GM12878 (cell line): Measurements from ENCODE around the gene PML. TPM values are rescaled to one million over a fixed set of nuclear protein-coding genes. Genes with fewer than 3 reads are reported as not detected.

Source experiments
- ATAC-seq: fragments of 200-7000 bp; cut with Tn5 transposase; 3 replicates; pipeline ENCODE4 v1.9.1; 2020; ENCODE audit warnings: mild to moderate bottlenecking, moderate library complexity
- BruUV-seq: library from RNA; stranded (reverse); fragments of 400-500 nt; replicated peaks from 2 replicates; lab custom pipeline; 2021; lab: Mats Ljungman, UMichigan
- CTCF ChIA-PET: fragments of 300-600 bp; sonication (Branson Sonifier 250); formaldehyde crosslinking; extraction: SDS; loops from one replicate; lab custom pipeline; 2021; ENCODE audit warnings: inconsistent platforms; lab: Yijun Ruan, JAX
- POLR2A ChIA-PET: fragments of 350-600 bp; formaldehyde crosslinking; extraction: SDS; loops from one replicate; lab custom pipeline; 2021; ENCODE audit warnings: inconsistent platforms; lab: Charles Lee
- RAD21 ChIA-PET: fragments of 300-600 bp; sonication (Branson Sonifier 250); formaldehyde crosslinking; loops from one replicate; lab custom pipeline; 2023; ENCODE audit warnings: antibody characterized with exemption; ENCODE audit not compliant: unreplicated experiment; lab: Charles Lee
- SMC1A ChIA-PET: fragments of 300-600 bp; sonication (Branson Sonifier 250); formaldehyde crosslinking; loops from one replicate; lab custom pipeline; 2023; ENCODE audit not compliant: unreplicated experiment, uncharacterized antibody; lab: Charles Lee
- DNase-seq: peaks from one replicate; pipeline ENCODE4 v3.0.0-alpha.2; 2011; ENCODE audit warnings: low read depth, low spot score
- FAIRE-seq: peaks from 3 replicates; lab custom pipeline; 2011; peaks lifted over from hg19 to GRCh38; lab: Jason Lieb, UNC
- H2AFZ ChIP-seq: 2 replicates; pipeline ENCODE4 v1.6.0; 2011; ENCODE audit warnings: low read depth, low read length, control low read depth; ENCODE audit not compliant: control insufficient read depth
- H3K27ac ChIP-seq: 2 replicates; pipeline ENCODE4 v1.5.1; 2011; ENCODE audit warnings: control low read depth; ENCODE audit not compliant: control insufficient read depth, insufficient read depth
- H3K27me3 ChIP-seq, 2 experiments: replicated peaks in 1 of 2; 2 replicates each; pipeline versions ENCODE4 v1.6.0 to v1.6.1; 2011; ENCODE audit warnings: low read length in 1 of 2; ENCODE audit not compliant: control insufficient read depth in 2 of 2, insufficient read depth in 2 of 2
- H3K36me3 ChIP-seq, 2 experiments: 2 replicates each; pipeline ENCODE4 v1.5.1; 2011; ENCODE audit warnings: low read length in 1 of 2; ENCODE audit not compliant: control insufficient read depth in 2 of 2, insufficient read depth in 2 of 2
- H3K4me1 ChIP-seq: 2 replicates; pipeline ENCODE4 v1.6.1; 2011; ENCODE audit warnings: mild to moderate bottlenecking, low read length, moderate library complexity, mixed read lengths; ENCODE audit not compliant: control insufficient read depth, insufficient read depth
- H3K4me2 ChIP-seq: 2 replicates; pipeline ENCODE4 v1.6.0; 2011; ENCODE audit warnings: control low read depth; ENCODE audit not compliant: control insufficient read depth, insufficient read depth
- H3K4me3 ChIP-seq: fragments of 200-600 bp; sonication (generic); 2 replicates; pipeline ENCODE4 v1.5.1; 2016
- H3K79me2 ChIP-seq: 2 replicates; pipeline ENCODE4 v1.6.0; 2011; ENCODE audit warnings: low read length; ENCODE audit not compliant: control insufficient read depth, insufficient read depth
- H3K9ac ChIP-seq: 2 replicates; pipeline ENCODE4 v1.8.0; 2011; ENCODE audit warnings: low read length, control low read depth, mixed read lengths; ENCODE audit not compliant: control insufficient read depth, insufficient read depth
- H3K9me3 ChIP-seq: replicated peaks from 3 replicates; pipeline ENCODE4 v1.5.1; 2011; ENCODE audit warnings: mild to moderate bottlenecking, low read length; ENCODE audit not compliant: control insufficient read depth, insufficient read depth
- H4K20me1 ChIP-seq: 2 replicates; pipeline ENCODE4 v1.6.0; 2011; ENCODE audit not compliant: control insufficient read depth, insufficient read depth
- ATF7 ChIP-seq: fragments of 450-650 bp; IDR thresholded peaks from 2 replicates; pipeline ENCODE4 v1.6.1; 2016; ENCODE audit warnings: low read depth, mild to moderate bottlenecking
- CREM ChIP-seq: IDR thresholded peaks from 2 replicates; pipeline ENCODE4 v1.6.1; 2014; ENCODE audit warnings: antibody characterized with exemption, low read depth
- EED ChIP-seq: sonication (generic); IDR thresholded peaks from 2 replicates; pipeline ENCODE4 v1.6.1; 2016; ENCODE audit warnings: antibody characterized with exemption, low read depth
- KLF5 ChIP-seq: fragments of 450-650 bp; IDR thresholded peaks from 2 replicates; pipeline ENCODE4 v1.6.1; 2014; ENCODE audit warnings: mild to moderate bottlenecking; ENCODE audit not compliant: partially characterized antibody
- RAD21 ChIP-seq: IDR thresholded peaks from 2 replicates; pipeline ENCODE4 v1.6.1; 2011; ENCODE audit warnings: mild to moderate bottlenecking, low read depth, low read length, moderate library complexity; ENCODE audit not compliant: insufficient read depth
- WGBS: methylation state at CpG from one replicate; pipeline ENCODE4 v1.1.6; 2016; ENCODE audit warnings: low lambda C conversion rate; ENCODE audit not compliant: insufficient replicate concordance, insufficient coverage; ENCODE audit errors: missing lambda C conversion rate; 5-methylcytosine and 5-hydroxymethylcytosine counted together
- in situ Hi-C: fragments of 300-500 bp; cut with MboI; formaldehyde crosslinking; loops from 9 replicates; pipeline ENCODE4 v1.14.3; 2018; ENCODE audit warnings: mixed read lengths
- intact Hi-C: fragments of 100-400 bp; cut with micrococcal nuclease; formaldehyde crosslinking; loops from one replicate; pipeline ENCODE4 v1.14.2; 2022; ENCODE audit not compliant: unreplicated experiment
- polyA plus RNA-seq, 11 experiments: library from polyadenylated mRNA; depleted of rRNA in 4 of 11; unstranded in 6 of 11; stranded (reverse) in 5 of 11; fragments of >200 nt; fragmentation: Nextera tagmentation in 4 of 11; fragmentation: Illumina TruSeq in 1 of 11; extraction: Ambion mirVana in 4 of 11; extraction: Trizol in 1 of 11; gene quantifications; 1 replicate in 1 of 11; 2 replicates in 10 of 11; pipeline versions ENCODE4 v1.2.1 to v1.2.3, GENCODE V29; 2011 to 2016; ENCODE audit warnings: inconsistent platforms in 2 of 11, missing spikeins in 2 of 11, low read depth in 1 of 11
- total RNA-seq, 4 experiments: library from RNA; depleted of rRNA in 3 of 4; stranded (reverse); fragments of >200 nt in 3 of 4; fragmentation: Illumina TruSeq in 1 of 4; extraction: Trizol in 1 of 4; gene quantifications; 2 replicates each; pipeline versions ENCODE4 v1.2.1 to v1.2.3, GENCODE V29; 2013 to 2021
- TF ChIP-seq, protein P1 (sequence below), 3 experiments: IDR thresholded peaks in 2 of 3; conservative IDR thresholded peaks in 1 of 3; 2 replicates each; pipeline ENCODE4 v1.5.1; 2011; ENCODE audit warnings: low read depth in 3 of 3, low read length in 3 of 3, mild to moderate bottlenecking in 3 of 3, control low read depth in 2 of 3, moderate library complexity in 2 of 3, inconsistent platforms in 1 of 3, mixed read lengths in 1 of 3; ENCODE audit not compliant: control insufficient read depth in 2 of 3, insufficient read depth in 1 of 3; ENCODE audit errors: extremely low read depth in 1 of 3
- TF ChIP-seq, protein P2 (sequence below): fragments of 450-650 bp; IDR thresholded peaks from 2 replicates; pipeline ENCODE4 v1.6.1; 2018; ENCODE audit warnings: borderline replicate concordance, mild to moderate bottlenecking; ENCODE audit not compliant: partially characterized antibody
- TF ChIP-seq, protein P3 (sequence below): IDR thresholded peaks from 2 replicates; pipeline ENCODE4 v1.6.1; 2011; ENCODE audit warnings: low read depth, low read length, improper control_type of control experiment, borderline replicate concordance
- TF ChIP-seq, protein P4 (sequence below): fragments of 450-650 bp; conservative IDR thresholded peaks from 2 replicates; pipeline ENCODE4 v1.6.1; 2017; ENCODE audit warnings: mild to moderate bottlenecking, moderate library complexity

PML gene
- total and polyA plus RNA-seq, 10 of the 15 experiments (the other 5 are each of a cell fraction or from before 2014, with no cell fraction given) = 8.5 to 95.5 (median 30.8) TPM

DNA sequence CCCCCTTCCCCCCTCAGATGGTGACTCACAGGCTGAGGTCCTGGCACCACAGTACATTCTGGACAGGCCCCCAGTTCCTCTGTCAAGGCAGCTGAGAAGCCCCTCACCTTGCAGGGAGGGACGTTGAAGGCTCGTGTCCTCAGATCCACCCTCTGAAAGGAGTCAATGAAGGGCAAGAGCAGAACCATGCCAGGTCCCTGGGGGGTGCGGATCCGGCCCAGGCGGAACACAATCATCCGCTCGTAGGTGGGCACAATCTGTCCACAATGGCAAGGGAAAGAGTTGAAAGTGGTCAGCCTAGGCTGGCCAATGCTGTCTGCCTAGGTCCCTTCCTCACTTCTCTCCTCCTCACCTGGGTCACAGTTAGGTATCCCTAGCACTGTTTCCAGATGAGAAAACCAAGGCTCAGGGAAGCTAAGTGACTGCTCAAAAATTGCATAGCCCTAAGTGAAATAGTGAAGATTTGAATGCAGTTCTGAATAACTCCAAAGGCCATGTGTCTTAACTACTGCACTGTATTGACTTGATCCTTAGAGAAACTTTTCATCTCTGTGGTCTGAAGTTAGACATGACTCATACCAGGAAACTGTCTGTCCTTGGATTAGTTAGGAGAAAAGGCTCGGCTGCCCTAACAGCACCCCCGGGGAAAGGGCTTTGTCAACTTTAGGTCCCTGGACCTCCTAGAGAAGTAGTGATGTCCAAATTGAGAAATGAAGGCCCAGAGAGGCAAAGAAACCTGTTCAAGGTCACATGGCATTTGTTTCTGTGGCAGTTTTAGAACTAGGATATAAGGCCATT is 5.3 kb upstream of the PML start:
- ChIA-PET SMC1A (interaction anchor here (1.8 to 2.0 kb wide), 2 partner anchors 15 to 18 kb away, joined by 8 to 11 read pairs; no protein-coding TSS in a partner anchor), POLR2A (interaction anchor here (0.6 to 2.1 kb wide), 4 partner anchors 11 to 1580 kb away, joined by 3 to 6 read pairs (median 4); no protein-coding TSS in a partner anchor), RAD21 (interaction anchor here (0.5 to 2.5 kb wide), 3 partner anchors 10 to 67 kb away, joined by 3 to 11 read pairs (median 5); no protein-coding TSS in a partner anchor), CTCF (interaction anchor here (0.8 to 4.1 kb wide), 5 partner anchors 13 to 60 kb away, joined by 3 to 33 read pairs (median 9); no protein-coding TSS in a partner anchor)
- BruUV-seq = no TSS peak
- Histone ChIP-seq H3K27ac (no peak overlapping the region), H3K27me3 (no peaks in the 10 kb centered on the region), H4K20me1 (no peaks in the 10 kb centered on the region), H3K4me2 (no peak overlapping the region), H3K9ac (no peak overlapping the region), H3K9me3 (no peaks in the 10 kb centered on the region), H3K4me1 (peaks cover 44% of the 10 kb centered on the region), H3K4me3 (no peak overlapping the region), H3K36me3 (no peaks in the 10 kb centered on the region; a peak in 1 of 4 replicates), H2AFZ (no peak overlapping the region), H3K79me2 (peaks cover 4% of the 10 kb centered on the region; the same call in 1 of the 2 replicates)
- ATAC-seq (no peak), DNase-seq (no peak), FAIRE-seq (no peak)
- TF ChIP-seq, protein P1, sequence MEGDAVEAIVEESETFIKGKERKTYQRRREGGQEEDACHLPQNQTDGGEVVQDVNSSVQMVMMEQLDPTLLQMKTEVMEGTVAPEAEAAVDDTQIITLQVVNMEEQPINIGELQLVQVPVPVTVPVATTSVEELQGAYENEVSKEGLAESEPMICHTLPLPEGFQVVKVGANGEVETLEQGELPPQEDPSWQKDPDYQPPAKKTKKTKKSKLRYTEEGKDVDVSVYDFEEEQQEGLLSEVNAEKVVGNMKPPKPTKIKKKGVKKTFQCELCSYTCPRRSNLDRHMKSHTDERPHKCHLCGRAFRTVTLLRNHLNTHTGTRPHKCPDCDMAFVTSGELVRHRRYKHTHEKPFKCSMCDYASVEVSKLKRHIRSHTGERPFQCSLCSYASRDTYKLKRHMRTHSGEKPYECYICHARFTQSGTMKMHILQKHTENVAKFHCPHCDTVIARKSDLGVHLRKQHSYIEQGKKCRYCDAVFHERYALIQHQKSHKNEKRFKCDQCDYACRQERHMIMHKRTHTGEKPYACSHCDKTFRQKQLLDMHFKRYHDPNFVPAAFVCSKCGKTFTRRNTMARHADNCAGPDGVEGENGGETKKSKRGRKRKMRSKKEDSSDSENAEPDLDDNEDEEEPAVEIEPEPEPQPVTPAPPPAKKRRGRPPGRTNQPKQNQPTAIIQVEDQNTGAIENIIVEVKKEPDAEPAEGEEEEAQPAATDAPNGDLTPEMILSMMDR (IDR thresholded peaks at IDR 0.05 in 2 of 3, conservative IDR thresholded peaks at IDR 0.05 in 1 of 3; ENCODE audit: control insufficient read depth in 2 of 3, extremely low read depth in 1 of 3, insufficient read depth in 1 of 3, low read depth in 3 of 3, low read length in 3 of 3) = no peak
- TF ChIP-seq, protein P2, sequence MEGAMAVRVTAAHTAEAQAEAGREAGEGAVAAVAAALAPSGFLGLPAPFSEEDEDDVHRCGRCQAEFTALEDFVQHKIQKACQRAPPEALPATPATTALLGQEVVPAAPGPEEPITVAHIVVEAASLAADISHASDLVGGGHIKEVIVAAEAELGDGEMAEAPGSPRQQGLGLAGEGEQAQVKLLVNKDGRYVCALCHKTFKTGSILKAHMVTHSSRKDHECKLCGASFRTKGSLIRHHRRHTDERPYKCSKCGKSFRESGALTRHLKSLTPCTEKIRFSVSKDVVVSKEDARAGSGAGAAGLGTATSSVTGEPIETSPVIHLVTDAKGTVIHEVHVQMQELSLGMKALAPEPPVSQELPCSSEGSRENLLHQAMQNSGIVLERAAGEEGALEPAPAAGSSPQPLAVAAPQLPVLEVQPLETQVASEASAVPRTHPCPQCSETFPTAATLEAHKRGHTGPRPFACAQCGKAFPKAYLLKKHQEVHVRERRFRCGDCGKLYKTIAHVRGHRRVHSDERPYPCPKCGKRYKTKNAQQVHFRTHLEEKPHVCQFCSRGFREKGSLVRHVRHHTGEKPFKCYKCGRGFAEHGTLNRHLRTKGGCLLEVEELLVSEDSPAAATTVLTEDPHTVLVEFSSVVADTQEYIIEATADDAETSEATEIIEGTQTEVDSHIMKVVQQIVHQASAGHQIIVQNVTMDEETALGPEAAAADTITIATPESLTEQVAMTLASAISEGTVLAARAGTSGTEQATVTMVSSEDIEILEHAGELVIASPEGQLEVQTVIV = no peak
- no peak for TF ChIP-seq EED
- TF ChIP-seq, protein P3, sequence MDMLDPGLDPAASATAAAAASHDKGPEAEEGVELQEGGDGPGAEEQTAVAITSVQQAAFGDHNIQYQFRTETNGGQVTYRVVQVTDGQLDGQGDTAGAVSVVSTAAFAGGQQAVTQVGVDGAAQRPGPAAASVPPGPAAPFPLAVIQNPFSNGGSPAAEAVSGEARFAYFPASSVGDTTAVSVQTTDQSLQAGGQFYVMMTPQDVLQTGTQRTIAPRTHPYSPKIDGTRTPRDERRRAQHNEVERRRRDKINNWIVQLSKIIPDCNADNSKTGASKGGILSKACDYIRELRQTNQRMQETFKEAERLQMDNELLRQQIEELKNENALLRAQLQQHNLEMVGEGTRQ = no peak
- TF ChIP-seq RAD21 = no peak
- no peak for TF ChIP-seq ATF7
- TF ChIP-seq KLF5 = no peak
- no peak for TF ChIP-seq CREM
- TF ChIP-seq, protein P4, sequence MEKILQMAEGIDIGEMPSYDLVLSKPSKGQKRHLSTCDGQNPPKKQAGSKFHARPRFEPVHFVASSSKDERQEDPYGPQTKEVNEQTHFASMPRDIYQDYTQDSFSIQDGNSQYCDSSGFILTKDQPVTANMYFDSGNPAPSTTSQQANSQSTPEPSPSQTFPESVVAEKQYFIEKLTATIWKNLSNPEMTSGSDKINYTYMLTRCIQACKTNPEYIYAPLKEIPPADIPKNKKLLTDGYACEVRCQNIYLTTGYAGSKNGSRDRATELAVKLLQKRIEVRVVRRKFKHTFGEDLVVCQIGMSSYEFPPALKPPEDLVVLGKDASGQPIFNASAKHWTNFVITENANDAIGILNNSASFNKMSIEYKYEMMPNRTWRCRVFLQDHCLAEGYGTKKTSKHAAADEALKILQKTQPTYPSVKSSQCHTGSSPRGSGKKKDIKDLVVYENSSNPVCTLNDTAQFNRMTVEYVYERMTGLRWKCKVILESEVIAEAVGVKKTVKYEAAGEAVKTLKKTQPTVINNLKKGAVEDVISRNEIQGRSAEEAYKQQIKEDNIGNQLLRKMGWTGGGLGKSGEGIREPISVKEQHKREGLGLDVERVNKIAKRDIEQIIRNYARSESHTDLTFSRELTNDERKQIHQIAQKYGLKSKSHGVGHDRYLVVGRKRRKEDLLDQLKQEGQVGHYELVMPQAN = no peak
- in situ Hi-C loops = no loop called here
- 84% methylated on average over 9 of the region's 9 CpGs for WGBS
- intact Hi-C loops = no loop called here
